HUES6 (cell line): ENCODE results near the gene HOXA13.

Experiments used
- H3K27ac ChIP-seq: 2 replicates; pipeline ENCODE4 v1.7.0; 2013; ENCODE audit warnings: low read depth, mild to moderate bottlenecking, low read length, inconsistent platforms
- H3K27me3 ChIP-seq: 2 replicates; pipeline ENCODE4 v1.6.1; 2013; ENCODE audit warnings: low read length; ENCODE audit not compliant: control insufficient read depth, insufficient read depth
- H3K36me3 ChIP-seq: 2 replicates; pipeline ENCODE4 v1.6.1; 2013; ENCODE audit warnings: low read length; ENCODE audit not compliant: control insufficient read depth, insufficient read depth
- H3K4me1 ChIP-seq: 2 replicates; pipeline ENCODE4 v1.6.1; 2013; ENCODE audit warnings: low read length; ENCODE audit not compliant: control insufficient read depth, insufficient read depth
- H3K4me3 ChIP-seq: 2 replicates; pipeline ENCODE4 v1.5.1; 2013; ENCODE audit warnings: low read depth, low read length
- H3K9ac ChIP-seq: one replicate; pipeline ENCODE4 v1.6.1; 2013; ENCODE audit warnings: mild to moderate bottlenecking, low read length
- H3K9me3 ChIP-seq: 2 replicates; pipeline ENCODE4 v1.6.1; 2013; ENCODE audit warnings: low read depth, low read length; ENCODE audit not compliant: control insufficient read depth, insufficient read depth

Gene HOXA13

DNA sequence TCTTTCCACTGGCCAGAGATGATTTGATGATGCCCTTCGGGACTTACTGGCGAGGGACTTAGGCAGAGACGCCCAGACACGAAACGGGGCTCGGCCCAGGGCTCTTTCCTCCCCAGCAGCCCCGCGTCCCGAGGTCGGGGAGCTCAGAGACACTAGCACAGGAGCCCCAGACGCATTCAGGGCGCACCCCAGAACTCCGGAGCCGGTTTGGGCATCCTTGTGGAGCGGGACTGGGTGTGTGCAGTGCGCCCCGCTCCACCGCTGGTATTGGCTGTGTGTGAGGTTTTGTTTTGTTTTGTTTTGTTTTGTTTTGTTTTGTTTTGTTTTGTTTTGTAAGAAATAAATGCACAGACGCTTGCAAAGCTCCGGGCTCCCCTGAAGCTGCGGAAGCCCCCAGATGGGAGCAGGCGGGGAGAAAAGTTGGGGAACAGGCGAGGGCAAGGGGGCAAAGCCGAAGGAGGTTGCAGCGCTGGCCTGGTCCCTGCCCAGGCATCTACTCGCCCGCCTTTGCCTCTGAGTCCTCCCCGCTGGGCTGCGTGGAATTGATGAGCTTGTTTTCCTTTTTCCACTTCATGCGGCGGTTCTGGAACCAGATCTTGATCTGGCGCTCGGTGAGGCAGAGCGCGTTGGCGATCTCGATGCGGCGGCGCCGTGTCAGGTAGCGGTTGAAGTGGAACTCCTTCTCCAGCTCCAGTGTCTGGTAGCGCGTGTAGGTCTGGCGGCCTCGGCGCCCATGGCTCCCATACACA is 54.6 kb downstream of the HOXA13 start:
- no peak overlapping the region for H3K4me3 ChIP-seq
- no peak overlapping the region for H3K27ac ChIP-seq
- H3K27me3 ChIP-seq, result peaks cover 100% of the 10 kb centered on the region
- H3K9me3 ChIP-seq, result no peaks in the 10 kb centered on the region
- H3K36me3 ChIP-seq, result no peaks in the 10 kb centered on the region
- peak overlapping the region; percentile 32 for H3K9ac ChIP-seq
- H3K4me1 ChIP-seq, result peaks cover 19% of the 10 kb centered on the region; the same call in 1 of the 2 replicates

DNA sequence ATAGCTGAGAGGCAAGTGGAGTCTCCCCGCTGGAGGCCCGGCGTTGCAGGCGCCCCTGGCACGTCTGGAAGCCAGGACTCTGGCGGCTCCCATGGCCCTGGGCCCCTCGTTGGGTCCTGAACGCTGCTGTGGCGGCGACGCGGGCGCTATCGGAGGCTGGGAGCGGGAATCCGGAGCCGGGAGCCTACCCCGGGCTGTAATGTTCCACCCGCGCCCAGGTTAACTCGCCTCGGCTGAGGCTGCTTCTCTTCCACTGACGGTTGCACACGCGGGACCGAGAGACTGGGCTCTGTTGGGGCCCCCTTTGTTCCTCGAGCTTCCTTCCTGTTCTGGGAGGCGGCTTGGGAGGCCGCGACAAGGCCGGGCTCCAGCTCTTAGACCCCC is 55.1 kb downstream of the HOXA13 start:
- H3K36me3 ChIP-seq, result no peaks in the 10 kb centered on the region
- H3K4me3 ChIP-seq, result peak overlapping the region; percentile 32; the same call in 1 of the 2 replicates

More for the DNA sequence above, 55.1 kb downstream of the HOXA13 start:
- Histone ChIP-seq H3K27ac (no peak overlapping the region), H3K9ac (peak overlapping the region; percentile 32), H3K4me1 (peaks cover 22% of the 10 kb centered on the region; the same call in 1 of the 2 replicates), H3K9me3 (no peaks in the 10 kb centered on the region), H3K27me3 (peaks cover 100% of the 10 kb centered on the region)
